Stimulated activated CD4-positive, alpha-beta T cell treated with anti-CD3 and anti-CD28 coated beads, Interleukin-2, amount 100 ng/mL, for 24 hours (primary cell): ENCODE data around the gene LILRA1.
"Not testable (repeated sequence)": the region's sequence is repeated elsewhere in the genome, so short reads cannot be mapped to it uniquely, and the experiment has no call there.

Source experiments
- DNase-seq, 2 donors: peaks; one replicate each; pipeline ENCODE4 v3.0.0-alpha.2; 2020

The LILRA1 gene

GRCh38 chr19:54578268-54578667 is 15.2 kb upstream of the LILRA1 start:
- not testable (repeated sequence) for DNase-seq

- DNase-seq, result no peak
These were observed 7.0 kb upstream of the LILRA1 start for GRCh38 chr19:54586397-54586796.

GRCh38 chr19:54587026-54587425 is 6.4 kb upstream of the LILRA1 start:
- DNase-seq, result no peak

GRCh38 chr19:54593931-54594626 is 647 bp downstream of the LILRA1 start:
- not testable (repeated sequence) for DNase-seq

GRCh38 chr19:54594737-54595136 is 1.3 kb downstream of the LILRA1 start:
- no peak for DNase-seq

- DNase-seq, result not testable (repeated sequence)
These were observed 2.4 kb downstream of the LILRA1 start for GRCh38 chr19:54595680-54596436.

GRCh38 chr19:54600212-54600611 is 6.8 kb downstream of the LILRA1 start:
- no peak for DNase-seq

- no peak for DNase-seq
These were observed 12.8 kb downstream of the LILRA1 start for GRCh38 chr19:54606230-54606629.

GRCh38 chr19:54606891-54607784 is 13.7 kb downstream of the LILRA1 start:
- DNase-seq, result no peak

GRCh38 chr19:54607785-54608150 is 14.3 kb downstream of the LILRA1 start:
- DNase-seq, result no peak

GRCh38 chr19:54608205-54608604 is 14.8 kb downstream of the LILRA1 start:
- no peak for DNase-seq

GRCh38 chr19:54608792-54609191 is 15.4 kb downstream of the LILRA1 start:
- DNase-seq, result no peak

- DNase-seq, result no peak
These were observed 15.9 kb downstream of the LILRA1 start for GRCh38 chr19:54609356-54609791.

GRCh38 chr19:54612428-54612827 is 19.0 kb downstream of the LILRA1 start:
- no peak for DNase-seq

- DNase-seq, result no peak
These were observed 21.3 kb downstream of the LILRA1 start for GRCh38 chr19:54614726-54615125.

- DNase-seq, result no peak
These were observed 22.6 kb downstream of the LILRA1 start for GRCh38 chr19:54616057-54616456.

GRCh38 chr19:54616821-54617560 is 23.6 kb downstream of the LILRA1 start:
- DNase-seq, result no peak

- no peak for DNase-seq
These were observed 27.0 kb downstream of the LILRA1 start for GRCh38 chr19:54620464-54620863.

- no peak for DNase-seq
These were observed 29.0 kb downstream of the LILRA1 start for GRCh38 chr19:54622431-54622830.

GRCh38 chr19:54624234-54624633 is 30.8 kb downstream of the LILRA1 start:
- not testable (repeated sequence) for DNase-seq

- DNase-seq, result not testable (repeated sequence)
These were observed 31.7 kb downstream of the LILRA1 start for GRCh38 chr19:54624934-54625730.

- DNase-seq, result no peak
These were observed 33.3 kb downstream of the LILRA1 start for GRCh38 chr19:54626757-54627156.
